Muscle of arm (tissue), 12 donors: ENCODE data around the gene GPM6B. TPM values are rescaled to one million over a fixed set of nuclear protein-coding genes. Genes with fewer than 3 reads are reported as not detected.

Experiments
- DNase-seq: peaks from one replicate; pipeline ENCODE4 v3.0.0-alpha.2; 2013
- polyA plus RNA-seq, 12 donors: library from polyadenylated mRNA; unstranded; fragments of 120-200 nt; gene quantifications; one replicate each; pipeline ENCODE4 v1.2.1, GENCODE V29; 2013; ENCODE audit not compliant: insufficient read length in 12 of 12

The GPM6B gene
- polyA plus RNA-seq, 12 donors, result 15.8 to 392 (median 23.7) TPM

DNA sequence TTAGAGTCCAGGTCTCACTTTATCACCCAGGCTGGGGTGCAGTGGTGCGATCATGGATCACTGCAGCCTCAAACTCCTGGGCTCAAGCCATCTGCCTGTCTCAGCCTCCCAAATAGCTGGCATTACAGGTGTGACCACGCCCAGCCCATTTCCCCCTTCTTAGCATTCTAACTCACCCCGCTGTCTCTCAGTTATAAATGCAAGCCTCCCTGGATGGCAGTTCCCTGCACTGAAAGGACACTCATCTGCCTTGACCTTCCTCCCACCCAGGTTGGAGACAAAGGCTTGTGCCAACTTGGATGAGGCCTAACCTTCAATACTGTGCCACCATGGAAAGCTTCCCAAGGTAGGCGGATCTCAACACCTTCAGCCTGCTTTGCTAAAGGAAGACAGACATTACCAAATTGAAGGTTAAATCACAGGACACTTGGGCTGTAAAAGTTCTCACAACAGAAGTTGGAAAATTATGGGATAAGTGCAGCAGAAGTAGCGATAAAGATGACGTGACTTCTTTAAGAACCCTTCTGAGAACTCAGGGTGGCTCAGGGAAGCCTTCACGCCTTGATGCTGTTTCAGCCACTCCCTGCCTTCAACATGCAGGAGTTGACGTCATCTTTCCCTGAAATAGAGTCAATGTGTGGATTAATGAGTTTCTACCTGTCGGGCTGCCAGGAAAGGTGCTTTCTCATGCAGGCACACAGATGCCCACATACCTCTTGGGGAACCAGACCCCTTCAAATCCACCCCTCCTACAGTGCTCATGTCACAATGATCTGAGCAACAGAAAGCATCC is 10.6 kb upstream of the GPM6B start:
- DNase-seq, result no peak

GRCh38 chrX:13826770-13827169 is 9.9 kb upstream of the GPM6B start:
- no peak for DNase-seq

- no peak for DNase-seq
Measured at GRCh38 chrX:13825178-13825762, 8.4 kb upstream of the GPM6B start.

DNA sequence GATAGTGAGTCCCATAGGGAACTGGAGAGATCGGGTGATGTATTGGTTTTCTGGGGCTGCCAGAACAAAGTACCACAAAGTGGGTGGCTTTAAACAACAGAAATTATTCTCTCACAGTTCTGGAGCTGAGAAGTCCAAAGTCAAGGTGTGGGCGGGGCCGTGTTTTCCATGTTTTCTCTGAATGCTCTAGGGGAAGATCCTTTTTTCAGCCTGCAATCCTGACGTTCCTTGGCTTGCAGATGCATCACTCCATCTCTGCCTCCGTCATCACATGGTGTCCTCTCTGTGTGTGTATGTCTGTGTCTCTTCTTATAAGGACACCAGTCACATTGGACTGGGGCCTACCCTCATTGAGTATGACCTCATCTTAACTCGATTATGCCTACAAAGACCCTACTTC is 7.9 kb upstream of the GPM6B start:
- no peak for DNase-seq

DNA sequence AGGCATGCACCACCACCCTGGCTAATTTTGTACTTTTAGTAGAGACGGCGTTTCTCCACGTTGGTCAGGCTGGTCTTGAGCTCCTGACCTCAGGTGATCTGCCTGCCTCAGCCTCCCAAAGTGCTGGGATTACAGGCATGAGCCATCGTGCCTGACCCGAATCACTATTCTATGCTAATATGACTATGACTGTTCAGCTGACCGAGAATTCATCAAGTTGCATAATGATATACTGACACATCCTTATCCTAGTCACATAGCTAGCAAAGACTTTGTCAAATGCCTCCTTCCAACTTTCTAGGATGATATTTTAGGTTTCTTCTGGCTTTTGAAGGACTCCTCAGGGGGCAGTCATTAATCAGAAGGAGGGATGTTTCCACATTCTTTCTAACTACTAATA is 4.8 kb upstream of the GPM6B start:
- no peak for DNase-seq

- no peak for DNase-seq
Measured at GRCh38 chrX:13816176-13816575, 717 bp downstream of the GPM6B start.

GRCh38 chrX:13815664-13816063 is 1.2 kb downstream of the GPM6B start:
- no peak for DNase-seq

DNA sequence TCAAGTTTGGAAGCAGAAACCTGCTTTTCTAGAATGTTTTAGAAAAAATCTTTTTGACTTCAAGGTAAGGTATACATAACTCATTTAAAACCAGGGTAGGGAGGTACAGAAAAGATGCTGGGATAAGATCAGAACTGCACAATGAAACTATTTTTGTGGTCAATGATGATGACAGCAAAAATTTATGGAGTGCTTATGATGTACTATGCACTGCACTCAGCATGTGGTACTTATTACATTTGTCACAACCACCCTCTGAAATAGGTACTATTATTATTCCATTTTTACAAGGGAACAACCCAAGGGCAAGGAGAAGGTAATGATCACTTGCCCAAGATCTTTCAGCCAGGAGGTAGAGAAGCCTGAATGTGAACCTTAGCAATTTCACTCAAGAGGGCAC is 8.0 kb downstream of the GPM6B start:
- DNase-seq, result no peak

- DNase-seq, result no peak
Measured at GRCh38 chrX:13808293-13808692, 8.6 kb downstream of the GPM6B start.

- DNase-seq, result no peak
Measured at GRCh38 chrX:13805241-13805640, 11.7 kb downstream of the GPM6B start.

GRCh38 chrX:13803116-13803515 is 13.8 kb downstream of the GPM6B start:
- DNase-seq, result no peak

DNA sequence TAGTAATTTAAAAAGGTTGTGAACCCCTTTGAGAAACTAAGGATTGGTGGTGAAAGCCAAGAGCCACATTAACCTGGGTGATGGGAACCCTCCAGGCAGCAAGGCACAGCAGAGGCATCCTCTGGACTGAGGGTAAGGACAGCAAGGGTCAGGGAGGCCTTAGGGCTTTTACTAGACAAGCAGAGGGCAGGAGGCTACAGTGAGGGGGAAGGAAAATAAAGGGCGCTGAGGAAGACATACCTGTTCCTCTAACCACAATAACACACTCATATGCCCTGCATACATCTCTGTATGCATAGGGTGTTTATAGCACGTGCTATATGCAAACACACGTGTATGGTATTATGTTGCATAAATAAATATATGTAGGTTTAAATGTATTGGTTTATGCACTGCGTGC is 18.7 kb downstream of the GPM6B start:
- DNase-seq, result no peak

DNA sequence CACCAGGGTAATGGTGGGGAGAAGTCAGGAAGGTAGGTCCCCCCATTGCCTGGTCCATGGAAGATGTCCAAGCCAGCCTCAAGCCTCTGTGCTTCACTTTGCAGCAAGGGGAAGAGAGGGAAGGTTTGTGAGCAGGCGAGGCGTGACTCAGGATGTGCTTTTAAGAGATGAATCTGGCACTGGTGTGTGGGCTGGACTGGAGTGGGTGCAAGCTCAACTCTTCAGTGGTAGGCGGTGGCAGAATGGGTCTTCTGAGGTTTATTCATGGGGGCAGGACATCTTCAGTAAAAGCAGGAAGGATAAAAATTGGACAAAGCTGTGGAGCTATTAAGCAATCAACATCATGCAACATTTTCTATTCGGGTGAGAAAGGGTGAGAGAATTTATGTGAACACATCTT is 19.4 kb downstream of the GPM6B start:
- DNase-seq, result no peak

DNA sequence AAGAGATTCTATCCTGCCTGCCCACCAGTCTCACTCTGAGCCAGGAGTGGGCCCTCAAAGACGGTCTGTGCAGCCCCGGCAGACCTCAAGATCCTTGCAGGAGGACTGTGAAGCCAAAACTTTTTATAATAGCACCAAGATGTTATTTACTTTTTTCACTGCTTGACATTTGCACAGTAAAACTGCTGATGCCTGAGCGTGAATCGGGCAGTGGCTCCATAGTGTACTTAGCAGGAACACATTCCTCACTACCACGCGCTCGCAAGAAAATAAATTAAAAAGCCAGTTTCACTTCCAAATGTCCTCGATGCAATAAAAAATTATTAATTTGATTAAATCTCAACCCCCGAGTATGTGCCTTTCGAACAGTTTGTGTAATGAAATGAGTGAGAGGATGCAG is 22.5 kb downstream of the GPM6B start:
- DNase-seq, result no peak

GRCh38 chrX:13793897-13794296 is 23.0 kb downstream of the GPM6B start:
- DNase-seq, result no peak

- DNase-seq, result no peak
Measured at GRCh38 chrX:13791559-13791958, 25.3 kb downstream of the GPM6B start.

- no peak for DNase-seq
Measured at GRCh38 chrX:13791145-13791544, 25.7 kb downstream of the GPM6B start.

GRCh38 chrX:13790206-13791131 is 26.4 kb downstream of the GPM6B start:
- DNase-seq, result no peak

- no peak for DNase-seq
Measured at GRCh38 chrX:13786048-13786447, 30.8 kb downstream of the GPM6B start.

DNA sequence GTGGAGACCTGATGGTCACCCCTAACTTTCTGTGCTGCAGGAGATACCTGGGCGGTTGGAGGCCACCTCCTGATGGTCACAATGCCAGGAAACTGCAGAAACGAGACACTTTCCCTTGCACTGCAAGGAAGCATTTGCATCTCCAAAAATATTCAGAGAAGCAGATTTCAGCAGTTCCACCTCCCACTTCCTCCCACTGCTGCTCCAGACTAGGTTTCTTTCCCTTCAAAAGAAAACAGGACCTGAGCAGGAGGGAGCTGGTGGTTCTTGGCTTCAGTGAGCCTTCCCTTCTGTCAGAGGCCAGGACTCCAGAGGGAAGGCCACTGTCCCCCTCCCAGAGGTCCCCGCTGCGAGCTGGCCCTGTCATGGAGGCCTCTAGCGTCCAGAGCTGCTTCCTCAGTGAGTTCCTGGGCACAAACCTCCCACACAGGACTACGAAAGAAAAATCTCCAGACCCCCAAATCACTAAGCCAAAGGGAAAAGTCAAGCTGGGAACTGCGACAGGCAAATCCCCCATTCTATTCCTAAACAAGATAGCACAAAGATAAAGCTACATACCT is 35.9 kb downstream of the GPM6B start:
- DNase-seq, result no peak

DNA sequence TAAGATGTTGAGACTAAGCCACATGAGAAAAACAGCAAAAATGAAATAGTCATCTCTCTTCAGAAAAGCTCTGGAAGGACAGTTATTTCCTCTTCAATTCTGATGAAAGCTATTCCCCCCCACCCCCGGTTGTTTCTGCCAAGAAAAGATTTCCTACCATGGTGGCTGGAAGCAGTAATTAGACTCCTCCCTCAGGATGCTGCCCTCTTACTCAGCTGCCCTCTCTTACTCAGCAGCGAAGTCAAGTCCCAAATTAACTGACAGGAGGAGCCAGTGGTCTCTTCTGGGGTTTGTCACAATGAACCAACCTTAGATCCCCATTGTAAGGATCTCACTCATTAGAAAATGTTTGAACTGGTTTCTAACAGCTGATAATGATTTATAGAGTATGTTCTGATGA is 38.0 kb downstream of the GPM6B start:
- no peak for DNase-seq

GRCh38 chrX:13776387-13776786 is 40.5 kb downstream of the GPM6B start:
- no peak for DNase-seq
